ENCODE measurements around the gene FRMD6.

GRCh38 chr14:51609251-51609954 lies 42.3 kb upstream of the FRMD6 start:
- TF ChIP-seq, protein P1, sequence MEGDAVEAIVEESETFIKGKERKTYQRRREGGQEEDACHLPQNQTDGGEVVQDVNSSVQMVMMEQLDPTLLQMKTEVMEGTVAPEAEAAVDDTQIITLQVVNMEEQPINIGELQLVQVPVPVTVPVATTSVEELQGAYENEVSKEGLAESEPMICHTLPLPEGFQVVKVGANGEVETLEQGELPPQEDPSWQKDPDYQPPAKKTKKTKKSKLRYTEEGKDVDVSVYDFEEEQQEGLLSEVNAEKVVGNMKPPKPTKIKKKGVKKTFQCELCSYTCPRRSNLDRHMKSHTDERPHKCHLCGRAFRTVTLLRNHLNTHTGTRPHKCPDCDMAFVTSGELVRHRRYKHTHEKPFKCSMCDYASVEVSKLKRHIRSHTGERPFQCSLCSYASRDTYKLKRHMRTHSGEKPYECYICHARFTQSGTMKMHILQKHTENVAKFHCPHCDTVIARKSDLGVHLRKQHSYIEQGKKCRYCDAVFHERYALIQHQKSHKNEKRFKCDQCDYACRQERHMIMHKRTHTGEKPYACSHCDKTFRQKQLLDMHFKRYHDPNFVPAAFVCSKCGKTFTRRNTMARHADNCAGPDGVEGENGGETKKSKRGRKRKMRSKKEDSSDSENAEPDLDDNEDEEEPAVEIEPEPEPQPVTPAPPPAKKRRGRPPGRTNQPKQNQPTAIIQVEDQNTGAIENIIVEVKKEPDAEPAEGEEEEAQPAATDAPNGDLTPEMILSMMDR (IDR thresholded peaks at IDR 0.05) = no peak
- no peak for TF ChIP-seq POLR2A (IDR thresholded peaks at IDR 0.05)
- TF ChIP-seq EP300 (IDR thresholded peaks at IDR 0.05) = no peak

Data from ovary (tissue), 3 donors.